ENCODE measurements around the gene ZNF668. TPM values are rescaled to one million over a fixed set of nuclear protein-coding genes. Genes with fewer than 3 reads are reported as not detected.

The ZNF668 gene
- polyA plus RNA-seq, 1 of the 3 experiments (the other 2 are of a cell fraction): 13.6 TPM

GRCh38 chr16:31078597-31079341 is 4.7 kb upstream of the ZNF668 start (continued):
- TF ChIP-seq MXI1 (IDR thresholded peaks at IDR 0.05; ENCODE audit: low read depth, low read length): no peak
- TF ChIP-seq TAF1 (IDR thresholded peaks at IDR 0.05; ENCODE audit: borderline replicate concordance, low read depth, low read length): no peak

- Histone ChIP-seq H2AFZ (ENCODE audit: low read depth) (no peak overlapping the region), H3K4me2 (no peak overlapping the region), H3K79me2 (ENCODE audit: insufficient read depth) (peaks cover 77% of the 10 kb centered on the region), H3K36me3 (replicated peaks in 1 of 2; ENCODE audit: control insufficient read depth in 1 of 2, insufficient read depth in 2 of 2, low read length in 1 of 2) (peaks cover 27 to 59% of the 10 kb centered on the region in 2 experiments), H3K27ac (ENCODE audit: low read depth in 2 of 2, low read length in 1 of 2) (no peak overlapping the region), H3K9me2 (no peaks in the 10 kb centered on the region), H3K4me3 (ENCODE audit: low read depth in 2 of 2, low read length in 1 of 2) (no peak overlapping the region), H4K20me1 (ENCODE audit: insufficient read depth) (peaks cover 12% of the 10 kb centered on the region; the same call in 1 of the 2 replicates), H3K27me3 (ENCODE audit: insufficient read depth) (no peaks in the 10 kb centered on the region), H3K9me3 (no peaks in the 10 kb centered on the region), H3F3A (replicated peaks; ENCODE audit: insufficient read depth) (peaks cover 7% of the 10 kb centered on the region), H3K9ac (no peak overlapping the region), H3K4me1 (ENCODE audit: control insufficient read depth in 1 of 2, insufficient read depth in 2 of 2, low read depth in 1 of 2, low read length in 1 of 2) (peaks cover 2 to 8% of the 10 kb centered on the region in 2 experiments; a peak in 3 of 4 replicates)
- WGBS (ENCODE audit: low lambda C conversion rate): 94% methylated on average over 30 of the region's 30 CpGs
- no peak for TF ChIP-seq RXRA (IDR thresholded peaks at IDR 0.05; ENCODE audit: borderline replicate concordance, low read depth)
- TF ChIP-seq TEAD4 (IDR thresholded peaks at IDR 0.05; ENCODE audit: borderline replicate concordance, insufficient read depth): no peak
- TF ChIP-seq MEF2A (IDR thresholded peaks at IDR 0.05; ENCODE audit: borderline replicate concordance, low read depth): no peak
- no peak for TF ChIP-seq JUND (IDR thresholded peaks at IDR 0.05)
- TF ChIP-seq IRF3 (IDR thresholded peaks at IDR 0.05; ENCODE audit: low read depth, low read length): no peak
- peak; percentile 13; the same call in 1 of the 2 replicates for TF ChIP-seq CTCF (IDR thresholded peaks at IDR 0.05)
- DNase-seq: no peak
- POLR2A ChIA-PET: no interaction called here
- CTCF ChIA-PET: no interaction called here
Measured at GRCh38 chr16:31077592-31078396, 3.8 kb upstream of the ZNF668 start.

GRCh38 chr16:31077024-31077423 is 3.0 kb upstream of the ZNF668 start:
- DNase-seq: no peak
- Histone ChIP-seq H3K27me3 (ENCODE audit: insufficient read depth) (no peaks in the 10 kb centered on the region), H3K36me3 (replicated peaks in 1 of 2; ENCODE audit: control insufficient read depth in 1 of 2, insufficient read depth in 2 of 2, low read length in 1 of 2) (peaks cover 22 to 59% of the 10 kb centered on the region in 2 experiments), H3K79me2 (ENCODE audit: insufficient read depth) (peaks cover 81% of the 10 kb centered on the region), H3K9me2 (no peaks in the 10 kb centered on the region), H3F3A (replicated peaks; ENCODE audit: insufficient read depth) (peaks cover 7% of the 10 kb centered on the region), H3K9me3 (no peaks in the 10 kb centered on the region), H3K4me3 (ENCODE audit: low read depth in 2 of 2, low read length in 1 of 2) (no peak overlapping the region), H2AFZ (ENCODE audit: low read depth) (no peak overlapping the region), H3K9ac (no peak overlapping the region), H3K27ac (ENCODE audit: low read depth in 2 of 2, low read length in 1 of 2) (no peak overlapping the region), H4K20me1 (ENCODE audit: insufficient read depth) (peaks cover 7% of the 10 kb centered on the region; the same call in 1 of the 2 replicates), H3K4me1 (ENCODE audit: control insufficient read depth in 1 of 2, insufficient read depth in 2 of 2, low read depth in 1 of 2, low read length in 1 of 2) (peaks cover 2 to 8% of the 10 kb centered on the region in 2 experiments; a peak in 3 of 4 replicates), H3K4me2 (no peak overlapping the region)
- 95% methylated on average over 4 of the region's 13 CpGs for WGBS (ENCODE audit: low lambda C conversion rate)
- ChIA-PET CTCF (no interaction called here), POLR2A (no interaction called here)
- TF ChIP-seq FOXJ3 (CRISPR knock-in tag; IDR thresholded peaks at IDR 0.05) (no peak), RCOR1 (IDR thresholded peaks at IDR 0.05; ENCODE audit: low read length) (no peak), NRF1 (IDR thresholded peaks at IDR 0.05; ENCODE audit: low read depth, low read length) (no peak), FOXM1 (IDR thresholded peaks at IDR 0.05; ENCODE audit: low read depth) (no peak), RXRA (IDR thresholded peaks at IDR 0.05; ENCODE audit: borderline replicate concordance, low read depth) (no peak), RFX5 (IDR thresholded peaks at IDR 0.05; ENCODE audit: low read length) (no peak), TEAD4 (IDR thresholded peaks at IDR 0.05; ENCODE audit: borderline replicate concordance, insufficient read depth) (no peak), USF2 (IDR thresholded peaks at IDR 0.05; ENCODE audit: borderline replicate concordance, low read depth, low read length) (no peak), CTCF (IDR thresholded peaks at IDR 0.05) (no peak), YY1 (IDR thresholded peaks at IDR 0.05; ENCODE audit: low read depth) (no peak), USF1 (IDR thresholded peaks at IDR 0.05; ENCODE audit: borderline replicate concordance, low read depth) (no peak)

Data from SK-N-SH (cell line).